ENCODE data around the gene MXI1.

GRCh38 chr10:110304394-110304779 is 97.0 kb downstream of the MXI1 start:
- TF ChIP-seq CTCF (IDR thresholded peaks at IDR 0.05) (no peak), EZH2 (IDR thresholded peaks at IDR 0.05; ENCODE audit: borderline replicate concordance, insufficient read depth, low read depth, low read length, poor library complexity, severe bottlenecking) (no peak)
